ENCODE data around the gene NUP210L. TPM values are rescaled to one million over a fixed set of nuclear protein-coding genes. Genes with fewer than 3 reads are reported as not detected.
A peak's percentile ranks its signal among the peaks of the same experiment; 100 is the strongest.

NUP210L gene
- total RNA-seq, 2 donors from 2014 or later: 0.14 to 0.41 TPM

GRCh38 chr1:154145986-154146385 is 8.9 kb downstream of the NUP210L start:
- no peaks in the 10 kb centered on the region for H3K4me1 ChIP-seq (ENCODE audit: control insufficient read depth in 1 of 2, low read depth in 2 of 2)
- peak; percentile 20 for TF ChIP-seq CTCF (IDR thresholded peaks at IDR 0.05)
- DNase-seq (ENCODE audit: low spot score): no peak
- H3K36me3 ChIP-seq: no peaks in the 10 kb centered on the region
- H3K9me3 ChIP-seq: no peaks in the 10 kb centered on the region
- ATAC-seq (ENCODE audit: insufficient number of reproducible peaks, low FRiP score, low read depth): no peak
- H3K27me3 ChIP-seq (replicated peaks; ENCODE audit: insufficient read depth): no peaks in the 10 kb centered on the region
- H3K27ac ChIP-seq: no peak overlapping the region
- H3K4me3 ChIP-seq: no peak overlapping the region

GRCh38 chr1:154142358-154142757 is 12.5 kb downstream of the NUP210L start:
- DNase-seq (ENCODE audit: low spot score) (no peak), ATAC-seq (ENCODE audit: insufficient number of reproducible peaks, low FRiP score, low read depth) (no peak)
- no peaks in the 10 kb centered on the region for H3K9me3 ChIP-seq
- no peaks in the 10 kb centered on the region for H3K36me3 ChIP-seq
- H3K4me3 ChIP-seq: no peak overlapping the region
- no peaks in the 10 kb centered on the region for H3K4me1 ChIP-seq (ENCODE audit: control insufficient read depth in 1 of 2, low read depth in 2 of 2)
- no peak for TF ChIP-seq CTCF (IDR thresholded peaks at IDR 0.05)
- H3K27ac ChIP-seq: no peak overlapping the region
- no peaks in the 10 kb centered on the region for H3K27me3 ChIP-seq (replicated peaks; ENCODE audit: insufficient read depth)

- Histone ChIP-seq H3K9me3 (no peaks in the 10 kb centered on the region), H3K27me3 (replicated peaks; ENCODE audit: insufficient read depth) (no peaks in the 10 kb centered on the region), H3K4me1 (ENCODE audit: control insufficient read depth in 1 of 2, low read depth in 2 of 2) (no peaks in the 10 kb centered on the region), H3K27ac (no peak overlapping the region), H3K4me3 (no peak overlapping the region), H3K36me3 (no peaks in the 10 kb centered on the region)
- no peak for TF ChIP-seq CTCF (IDR thresholded peaks at IDR 0.05)
- DNase-seq (ENCODE audit: low spot score): no peak
- ATAC-seq (ENCODE audit: insufficient number of reproducible peaks, low FRiP score, low read depth): no peak
Observed at GRCh38 chr1:154141240-154141639, 13.6 kb downstream of the NUP210L start.

GRCh38 chr1:154137888-154138287 is 17.0 kb downstream of the NUP210L start:
- Histone ChIP-seq H3K4me1 (ENCODE audit: control insufficient read depth in 1 of 2, low read depth in 2 of 2) (no peaks in the 10 kb centered on the region), H3K4me3 (no peak overlapping the region), H3K27me3 (replicated peaks; ENCODE audit: insufficient read depth) (no peaks in the 10 kb centered on the region), H3K36me3 (no peaks in the 10 kb centered on the region), H3K9me3 (no peaks in the 10 kb centered on the region), H3K27ac (no peak overlapping the region)
- ATAC-seq (ENCODE audit: insufficient number of reproducible peaks, low FRiP score, low read depth) (no peak), DNase-seq (ENCODE audit: low spot score) (no peak)
- no peak for TF ChIP-seq CTCF (IDR thresholded peaks at IDR 0.05)

- H3K36me3 ChIP-seq: no peaks in the 10 kb centered on the region
Observed at GRCh38 chr1:154133256-154133655, 21.6 kb downstream of the NUP210L start.

More at GRCh38 chr1:154133256-154133655, 21.6 kb downstream of the NUP210L start:
- H3K9me3 ChIP-seq: no peaks in the 10 kb centered on the region
- H3K27ac ChIP-seq: no peak overlapping the region
- ATAC-seq (ENCODE audit: insufficient number of reproducible peaks, low FRiP score, low read depth) (no peak), DNase-seq (ENCODE audit: low spot score) (no peak)
- no peak for TF ChIP-seq CTCF (IDR thresholded peaks at IDR 0.05)
- no peaks in the 10 kb centered on the region for H3K4me1 ChIP-seq (ENCODE audit: control insufficient read depth in 1 of 2, low read depth in 2 of 2)
- no peak overlapping the region for H3K4me3 ChIP-seq
- H3K27me3 ChIP-seq (replicated peaks; ENCODE audit: insufficient read depth): no peaks in the 10 kb centered on the region
